Activated T-helper 9 cell treated with anti-CD3 and anti-CD28 coated beads, Interleukin-2, amount 50 U/mL, for 16 hours (primary cell): ENCODE results near the gene DLGAP4.
"Not testable (repeated sequence)": the region's sequence is repeated elsewhere in the genome, so short reads cannot be mapped to it uniquely, and the experiment has no call there.

ENCODE experiments used
- DNase-seq: peaks from one replicate; pipeline ENCODE4 v3.0.0-alpha.2; 2020; ENCODE audit warnings: low read depth

The DLGAP4 gene

GRCh38 chr20:36355469-36356171, 49.5 kb downstream of the DLGAP4 start:
- DNase-seq: no peak

- DNase-seq: no peak
Measured at GRCh38 chr20:36359668-36360406, 53.7 kb downstream of the DLGAP4 start.

GRCh38 chr20:36360429-36360828, 54.3 kb downstream of the DLGAP4 start:
- no peak for DNase-seq

- DNase-seq: no peak
Measured at GRCh38 chr20:36361406-36361805, 55.3 kb downstream of the DLGAP4 start.

GRCh38 chr20:36362261-36362660, 56.1 kb downstream of the DLGAP4 start:
- no peak for DNase-seq

DNA sequence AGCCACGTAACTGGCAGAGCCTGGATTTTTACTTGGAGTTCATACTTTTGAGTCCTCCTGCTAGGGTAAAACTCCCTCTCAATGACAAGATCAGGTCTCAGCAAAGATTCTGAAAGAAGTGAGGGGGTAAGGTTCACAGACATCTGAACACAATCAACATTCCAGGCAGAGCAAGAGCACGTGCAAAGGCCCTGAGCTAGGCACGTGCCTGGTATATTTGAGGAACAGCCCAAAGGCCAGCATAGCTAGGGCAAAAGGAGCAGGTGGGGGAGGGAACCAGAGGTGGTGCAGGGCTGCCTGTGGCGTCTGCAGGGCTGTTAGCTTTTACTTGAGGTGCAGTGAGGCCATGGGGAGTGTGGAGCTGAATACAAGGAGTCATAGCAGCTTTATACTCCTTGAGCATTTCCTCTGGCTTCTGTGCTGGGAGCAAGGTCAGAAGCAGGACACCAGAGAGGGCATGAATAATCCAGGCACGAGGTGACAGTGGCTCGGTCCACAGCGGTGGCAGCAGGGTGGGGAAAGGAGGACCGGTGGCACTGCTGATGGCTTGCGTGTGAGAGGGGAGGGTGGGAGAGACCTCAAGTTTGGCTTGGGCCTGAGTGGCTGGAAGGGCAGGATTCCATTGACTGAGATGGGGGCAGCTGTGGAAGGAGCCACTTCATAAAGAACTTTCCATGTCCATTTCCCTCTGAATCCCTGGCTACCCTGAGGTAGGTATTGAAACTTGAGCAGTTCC, 57.0 kb downstream of the DLGAP4 start:
- no peak for DNase-seq

DNA sequence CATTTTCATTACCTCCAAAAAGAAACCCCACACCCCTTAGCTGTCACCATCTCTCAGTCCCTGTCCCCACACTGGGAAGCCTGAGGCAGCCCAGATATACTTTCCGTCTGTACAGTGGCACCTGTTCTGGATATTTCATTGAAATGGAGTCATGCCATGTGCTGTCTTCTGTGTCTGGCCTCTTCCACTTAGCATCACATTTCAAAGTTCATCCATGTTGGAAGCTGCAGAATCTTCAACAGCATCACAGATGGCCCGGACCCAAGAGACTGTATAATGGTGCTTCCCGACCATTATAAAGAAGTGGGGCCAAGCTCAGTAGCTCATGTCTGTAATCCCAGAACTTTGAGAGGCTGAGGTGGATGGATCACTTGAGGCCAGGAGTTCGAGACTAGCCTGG, 58.4 kb downstream of the DLGAP4 start:
- DNase-seq: no peak

DNA sequence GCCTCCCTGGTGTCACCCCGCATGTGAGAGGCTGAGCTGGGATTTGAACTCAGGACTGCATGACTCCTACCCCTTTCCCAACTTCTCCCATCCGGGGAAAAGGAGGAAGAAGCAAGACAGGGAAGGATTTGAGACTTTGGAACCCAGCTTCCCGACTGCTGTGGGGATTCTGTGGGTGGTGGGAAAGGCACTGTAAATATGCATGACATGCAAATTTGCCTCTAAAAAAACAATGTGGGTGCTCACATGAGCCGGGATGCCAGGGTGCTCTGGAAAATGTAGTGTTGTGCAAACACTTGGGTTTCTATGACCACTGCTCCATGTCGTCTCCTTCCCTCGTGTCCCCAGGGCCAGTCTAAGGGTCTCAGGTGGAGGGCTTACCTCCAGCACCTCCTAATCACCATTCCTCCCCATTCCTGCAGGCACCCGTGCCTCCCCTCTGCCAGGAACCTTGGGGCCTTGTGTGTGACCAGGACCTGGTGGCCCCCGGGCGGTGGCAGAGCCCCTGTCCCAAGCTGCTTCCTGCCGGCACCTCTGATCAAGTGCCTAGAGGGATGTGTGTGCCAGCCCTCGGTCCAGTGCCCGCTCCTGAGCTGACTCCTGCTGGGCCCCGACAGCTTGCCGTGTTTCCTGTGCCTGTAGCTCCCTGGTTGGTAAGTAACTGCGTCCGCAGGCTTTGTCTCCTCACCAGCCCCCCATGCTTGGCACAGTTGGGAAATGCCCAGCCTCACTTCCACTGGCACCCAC, 60.7 kb downstream of the DLGAP4 start:
- DNase-seq: no peak

- no peak for DNase-seq
Measured at GRCh38 chr20:36367370-36367745, 61.2 kb downstream of the DLGAP4 start.

GRCh38 chr20:36367907-36368799, 62.0 kb downstream of the DLGAP4 start:
- no peak for DNase-seq

DNA sequence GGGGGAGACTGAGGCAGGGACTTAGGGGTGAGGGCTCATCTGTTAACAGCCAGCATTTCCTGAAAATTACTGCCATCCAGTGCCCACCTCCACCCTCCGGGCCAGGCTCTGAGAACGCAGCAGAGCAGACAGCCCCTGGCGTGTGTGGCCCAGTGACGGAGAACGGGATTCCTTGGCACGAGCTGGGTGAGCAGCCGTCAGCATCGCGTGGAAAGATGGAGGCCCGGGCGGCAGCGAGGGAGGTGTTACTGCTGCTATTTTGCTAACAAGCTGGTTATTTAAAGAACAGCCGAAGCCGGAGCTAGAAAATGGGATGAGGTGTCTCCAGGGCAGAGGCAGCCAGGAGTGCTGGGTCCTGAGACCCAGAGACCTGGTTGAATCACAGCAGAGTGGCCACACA, 62.7 kb downstream of the DLGAP4 start:
- DNase-seq: no peak

- no peak for DNase-seq
Measured at GRCh38 chr20:36369739-36370138, 63.6 kb downstream of the DLGAP4 start.

GRCh38 chr20:36370991-36371790, 65.1 kb downstream of the DLGAP4 start:
- DNase-seq: no peak

- no peak for DNase-seq
Measured at GRCh38 chr20:36372666-36373065, 66.5 kb downstream of the DLGAP4 start.

GRCh38 chr20:36373089-36373488, 67.0 kb downstream of the DLGAP4 start:
- no peak for DNase-seq

DNA sequence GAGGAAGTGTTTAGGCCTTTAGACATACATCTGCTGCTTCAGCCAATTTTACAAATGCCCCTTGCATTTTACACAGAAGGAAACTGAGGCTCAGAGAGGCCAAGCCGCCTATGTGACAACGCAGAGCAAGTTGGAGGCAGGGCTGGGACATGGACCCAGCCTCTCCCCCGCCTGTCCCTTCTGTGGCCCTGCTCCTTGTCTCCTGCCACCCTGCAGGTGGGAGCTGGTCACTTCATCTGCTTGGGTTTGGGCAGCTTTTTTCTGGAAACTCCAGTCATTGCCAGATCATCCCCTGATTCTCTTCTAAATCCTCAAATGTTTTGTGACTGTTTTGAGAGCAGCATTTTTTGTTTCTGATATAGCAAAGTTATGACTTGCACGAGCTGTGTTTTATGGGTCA, 68.9 kb downstream of the DLGAP4 start:
- no peak for DNase-seq

GRCh38 chr20:36377348-36378326, 71.5 kb downstream of the DLGAP4 start:
- DNase-seq: no peak

DNA sequence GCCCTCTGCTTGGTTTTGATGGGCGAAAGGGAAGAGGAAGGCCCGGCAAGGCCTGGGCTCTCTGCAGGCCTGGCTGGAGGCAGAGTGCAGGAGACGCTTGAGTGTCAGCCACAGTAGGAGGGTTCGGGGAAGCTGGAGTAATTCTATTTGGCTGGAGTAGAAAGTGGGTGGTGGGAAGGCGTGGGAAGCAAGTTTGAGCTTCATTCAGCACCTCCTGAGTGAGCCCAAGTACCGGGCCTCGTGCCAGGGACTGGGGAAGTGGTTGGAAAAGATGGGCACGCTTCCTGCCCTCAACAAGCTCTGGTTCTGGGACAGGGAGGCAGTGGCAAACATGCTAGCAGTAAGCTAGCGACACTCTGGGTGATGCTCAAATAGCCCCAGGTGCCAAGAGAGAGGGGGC, 72.5 kb downstream of the DLGAP4 start:
- DNase-seq: no peak

DNA sequence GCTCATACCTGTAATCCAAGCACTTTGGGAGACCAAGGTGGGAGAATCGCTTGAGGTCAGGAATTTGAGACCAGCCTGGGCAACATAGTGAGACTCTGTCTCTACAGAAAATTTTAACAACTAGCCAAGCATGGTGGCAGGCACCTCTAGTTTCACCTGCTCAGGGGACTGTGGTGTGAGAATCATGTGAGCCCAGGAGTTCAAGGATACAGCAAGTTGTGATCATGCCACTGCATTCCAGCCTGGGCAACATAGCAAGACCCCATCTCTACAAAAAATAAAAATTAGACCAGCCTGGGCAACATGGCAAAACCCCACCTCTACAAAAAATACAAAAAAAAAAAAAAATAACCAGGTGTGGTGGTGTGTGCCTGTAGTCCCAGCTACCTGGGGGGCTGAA, 73.8 kb downstream of the DLGAP4 start:
- not testable (repeated sequence) for DNase-seq
